Natural killer cell (primary cell): ENCODE results near the gene HPS4. TPM values are rescaled to one million over a fixed set of nuclear protein-coding genes. Genes with fewer than 3 reads are reported as not detected.

Experiments
- ATAC-seq, 3 donors: fragments of 150-1000 bp in 2 of 3; fragments of 200-7000 bp in 1 of 3; cut with Tn5 transposase; 1 replicate in 1 of 3; 2 replicates in 2 of 3; pipeline ENCODE4 v1.10.0; 2021; ENCODE audit warnings: mild to moderate bottlenecking in 2 of 3, moderate library complexity in 2 of 3
- DNase-seq, 2 donors: peaks; one replicate each; pipeline versions ENCODE4 v3.0.0 to v3.0.0-alpha.2; 2013 to 2021; ENCODE audit warnings: mixed read lengths in 1 of 2
- H3K27ac ChIP-seq: one replicate; pipeline ENCODE4 v1.5.1; 2013; ENCODE audit warnings: mild to moderate bottlenecking, low read length
- H3K27me3 ChIP-seq: one replicate; pipeline ENCODE4 v1.6.1; 2013; ENCODE audit warnings: low read length; ENCODE audit not compliant: control insufficient read depth, insufficient read depth
- H3K36me3 ChIP-seq: one replicate; pipeline ENCODE4 v1.6.1; 2013; ENCODE audit warnings: low read length; ENCODE audit not compliant: control insufficient read depth, insufficient read depth
- H3K4me1 ChIP-seq: one replicate; pipeline ENCODE4 v1.6.1; 2013; ENCODE audit warnings: low read length; ENCODE audit not compliant: control insufficient read depth, insufficient read depth
- H3K4me3 ChIP-seq: one replicate; pipeline ENCODE4 v1.5.1; 2013; ENCODE audit warnings: low read length
- H3K9me3 ChIP-seq: one replicate; pipeline ENCODE4 v1.6.1; 2013; ENCODE audit warnings: low read length; ENCODE audit not compliant: control insufficient read depth, insufficient read depth
- H3K27ac Mint-ChIP-seq, 2 donors: one replicate each; pipeline ENCODE4 v1.8.0; 2022; ENCODE audit warnings: mild to moderate bottlenecking in 2 of 2, mixed read lengths in 2 of 2, moderate library complexity in 1 of 2
- H3K27me3 Mint-ChIP-seq, 2 donors: one replicate each; pipeline ENCODE4 v1.8.0; 2022; ENCODE audit warnings: low read depth in 2 of 2, mixed read lengths in 2 of 2
- H3K36me3 Mint-ChIP-seq: one replicate; pipeline ENCODE4 v1.8.0; 2022; ENCODE audit warnings: mixed read lengths
- H3K4me1 Mint-ChIP-seq, 2 donors: one replicate each; pipeline ENCODE4 v1.8.0; 2022; ENCODE audit warnings: mixed read lengths in 2 of 2
- H3K4me3 Mint-ChIP-seq: one replicate; pipeline ENCODE4 v1.8.0; 2022; ENCODE audit warnings: mild to moderate bottlenecking, moderate library complexity, mixed read lengths
- H3K9me3 Mint-ChIP-seq, 2 donors: one replicate each; pipeline ENCODE4 v1.8.0; 2022; ENCODE audit warnings: mixed read lengths in 2 of 2
- CTCF ChIP-seq: fragments of 200-600 bp; IDR thresholded peaks from one replicate; pipeline ENCODE4 v1.8.0; 2022; ENCODE audit warnings: antibody characterized with exemption
- WGBS: methylation state at CpG from one replicate; pipeline ENCODE4 v1.1.7; 2013; ENCODE audit warnings: missing lambda C conversion rate; ENCODE audit not compliant: insufficient coverage; 5-methylcytosine and 5-hydroxymethylcytosine counted together
- intact Hi-C: fragments of 100-400 bp; cut with micrococcal nuclease; formaldehyde crosslinking; loops from one replicate; pipeline ENCODE4 v1.14.2; 2022
- total RNA-seq, 4 donors: library from RNA; stranded (reverse); fragments of 120-200 nt in 1 of 4; gene quantifications; one replicate each; pipeline versions ENCODE4 v1.2.3 to v1.2.4, GENCODE V29; 2013 to 2022

HPS4 gene
- total RNA-seq, 3 donors from 2014 or later (not counting 1 experiment from before 2014, with no cell fraction given), result 44.8 to 53.6 (median 50.7) TPM

GRCh38 chr22:26445577-26446275 lies 37.9 kb downstream of the HPS4 start:
- Histone ChIP-seq H3K9me3 (no peaks in the 10 kb centered on the region), H3K27me3 (no peaks in the 10 kb centered on the region), H3K4me3 (no peak overlapping the region), H3K4me1 (no peaks in the 10 kb centered on the region), H3K36me3 (peaks cover 5% of the 10 kb centered on the region), H3K27ac (no peak overlapping the region)
- DNase-seq (no peak), ATAC-seq (no peak)
- intact Hi-C loops, result no loop called here
- H3K9me3 Mint-ChIP-seq, result no peaks in the 10 kb centered on the region
- H3K27me3 Mint-ChIP-seq, result no peaks in the 10 kb centered on the region
- WGBS, result 94% methylated on average over 15 of the region's 15 CpGs
- H3K27ac Mint-ChIP-seq, result no peak overlapping the region
- no peaks in the 10 kb centered on the region for H3K36me3 Mint-ChIP-seq
- TF ChIP-seq CTCF, result no peak
- H3K4me1 Mint-ChIP-seq, result no peaks in the 10 kb centered on the region
- H3K4me3 Mint-ChIP-seq, result no peak overlapping the region

GRCh38 chr22:26444777-26445176 lies 38.8 kb downstream of the HPS4 start:
- no peak for DNase-seq
- H3K4me1 ChIP-seq, result no peaks in the 10 kb centered on the region
- no peaks in the 10 kb centered on the region for H3K4me1 Mint-ChIP-seq
- no peaks in the 10 kb centered on the region for H3K9me3 Mint-ChIP-seq
- H3K9me3 ChIP-seq, result no peaks in the 10 kb centered on the region
- H3K27me3 Mint-ChIP-seq, result no peaks in the 10 kb centered on the region
- no peak for ATAC-seq
- intact Hi-C loops, result no loop called here
- H3K36me3 Mint-ChIP-seq, result no peaks in the 10 kb centered on the region
- H3K27ac Mint-ChIP-seq, result no peak overlapping the region
- no peaks in the 10 kb centered on the region for H3K36me3 ChIP-seq
- TF ChIP-seq CTCF, result no peak
- no peaks in the 10 kb centered on the region for H3K27me3 ChIP-seq
- WGBS, result 98% methylated on average over 8 of the region's 8 CpGs
- no peak overlapping the region for H3K27ac ChIP-seq
- no peak overlapping the region for H3K4me3 Mint-ChIP-seq
- no peak overlapping the region for H3K4me3 ChIP-seq

- no peak overlapping the region for H3K4me3 ChIP-seq
- no peaks in the 10 kb centered on the region for H3K27me3 Mint-ChIP-seq
- H3K4me3 Mint-ChIP-seq, result no peak overlapping the region
- H3K36me3 Mint-ChIP-seq, result no peaks in the 10 kb centered on the region
- no peaks in the 10 kb centered on the region for H3K36me3 ChIP-seq
- 96% methylated on average over 16 of the region's 16 CpGs for WGBS
- no peak for TF ChIP-seq CTCF
- no peak overlapping the region for H3K27ac Mint-ChIP-seq
- no peaks in the 10 kb centered on the region for H3K27me3 ChIP-seq
- intact Hi-C loops, result no loop called here
- ATAC-seq, result no peak
- no peaks in the 10 kb centered on the region for H3K9me3 Mint-ChIP-seq
- no peaks in the 10 kb centered on the region for H3K4me1 ChIP-seq
- no peak for DNase-seq
- no peak overlapping the region for H3K27ac ChIP-seq
- H3K9me3 ChIP-seq, result no peaks in the 10 kb centered on the region
- no peaks in the 10 kb centered on the region for H3K4me1 Mint-ChIP-seq
These were observed 39.5 kb downstream of the HPS4 start for GRCh38 chr22:26443901-26444690.
